ENCODE results near the gene FAM174C.

The FAM174C gene

GRCh38 chr19:1283207-1283916 is 8.0 kb downstream of the FAM174C start:
- DNase-seq (ENCODE audit: extremely low spot score, insufficient read length, low read depth) (no peak), FAIRE-seq (no peak)

DNA sequence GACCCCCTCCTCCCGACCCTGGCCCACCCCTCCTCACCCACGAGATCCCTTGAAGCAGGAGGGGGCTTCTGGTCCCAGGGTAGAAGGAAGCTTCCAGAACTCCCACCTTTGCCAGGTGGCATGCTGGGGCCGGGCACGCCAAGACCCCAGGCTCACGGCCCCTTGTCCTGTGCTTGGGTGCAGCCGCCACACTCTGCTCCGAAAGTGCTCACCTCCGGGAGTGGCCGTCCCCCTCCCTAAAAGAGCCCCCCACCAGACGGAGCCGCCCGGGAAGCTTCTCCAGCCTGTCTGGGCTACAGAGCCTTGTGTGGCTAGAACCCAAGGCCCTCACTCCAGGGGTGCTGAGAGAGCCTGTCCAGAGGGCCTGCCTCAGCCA is 8.6 kb downstream of the FAM174C start:
- no peak for FAIRE-seq

DNA sequence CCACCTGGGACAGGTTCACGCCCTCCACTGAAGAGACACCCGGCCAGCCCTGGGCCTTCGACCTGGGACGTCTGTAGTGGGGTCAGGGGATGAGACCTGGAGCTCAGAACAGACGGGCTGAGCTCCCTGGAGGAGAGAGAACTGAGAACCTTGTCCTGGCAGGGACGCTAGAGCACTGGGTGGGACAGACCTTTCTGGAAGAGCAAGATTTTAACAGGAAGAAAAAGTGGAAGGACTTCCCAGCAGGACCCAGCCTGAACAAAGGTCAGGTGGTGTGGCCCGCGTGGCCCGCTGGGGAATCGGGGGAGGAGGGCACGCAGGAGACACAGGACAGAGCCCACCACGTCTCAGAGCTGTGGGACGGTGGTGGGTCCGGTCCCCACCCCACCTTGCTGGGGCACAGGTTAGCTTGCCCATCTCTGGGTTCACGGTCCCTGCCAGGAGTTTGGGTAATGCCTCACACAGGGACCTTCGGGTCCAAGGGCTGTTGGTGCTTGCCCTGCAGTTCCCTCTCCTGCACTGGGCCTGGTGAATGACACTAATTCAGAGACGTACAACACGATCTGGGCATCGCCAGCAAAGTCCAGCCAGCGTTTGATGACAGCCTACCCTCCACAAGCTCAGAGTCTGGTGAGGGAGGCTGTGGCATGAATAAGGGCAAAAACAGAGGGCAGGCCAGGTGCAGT is 9.1 kb downstream of the FAM174C start:
- no peak for FAIRE-seq

More for the DNA sequence above, 8.6 kb downstream of the FAM174C start:
- no peak for DNase-seq (ENCODE audit: extremely low spot score, insufficient read length, low read depth)

DNA sequence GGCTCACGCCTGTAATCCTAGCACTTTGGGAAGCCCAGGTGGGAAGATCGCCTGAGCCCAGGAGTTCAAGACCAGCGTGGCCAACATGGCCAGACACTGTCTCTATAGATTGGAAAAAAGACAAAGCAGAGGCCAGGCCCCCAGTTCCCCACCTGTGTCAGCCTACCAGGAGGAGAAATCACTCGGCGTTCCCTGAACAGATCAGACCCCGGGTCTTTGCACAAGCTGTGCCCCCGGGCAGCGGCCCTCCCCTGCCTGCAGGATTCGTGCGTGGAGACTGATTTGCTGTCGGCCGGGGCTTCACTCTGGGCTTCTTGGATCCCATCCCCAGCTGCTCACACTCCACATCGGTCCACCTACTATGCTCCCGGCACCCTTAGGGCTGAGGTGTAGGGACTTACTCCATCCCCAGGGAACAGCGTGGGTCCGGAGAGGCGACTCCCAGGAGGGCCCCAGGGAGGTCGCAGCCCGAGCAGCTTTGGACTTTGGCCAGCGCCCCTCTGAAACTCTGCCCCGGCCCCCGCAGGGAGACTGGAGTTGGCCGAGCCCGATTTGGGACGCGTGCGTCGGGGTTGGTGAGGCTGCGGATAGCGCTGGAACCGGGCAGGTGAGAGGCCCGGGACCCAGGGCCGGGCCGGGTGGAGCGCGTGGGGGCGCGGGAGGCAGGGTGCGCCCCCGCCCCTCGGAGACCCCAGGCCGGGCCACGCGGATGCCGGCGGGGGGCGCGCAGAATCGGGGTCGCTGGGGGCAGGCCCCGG is 9.8 kb downstream of the FAM174C start:
- no peak for DNase-seq (ENCODE audit: extremely low spot score, insufficient read length, low read depth)
- FAIRE-seq = no peak

More for the DNA sequence above, 9.1 kb downstream of the FAM174C start:
- no peak for DNase-seq (ENCODE audit: extremely low spot score, insufficient read length, low read depth)

GRCh38 chr19:1285737-1286360 is 10.5 kb downstream of the FAM174C start, which contains the start of gene EFNA2:
Gene EFNA2 (plus strand): TSS chr19:1285873. CDS start chr19:1286169, 296 bp downstream.
- FAIRE-seq (no peak), DNase-seq (ENCODE audit: extremely low spot score, insufficient read length, low read depth) (no peak)

DNA sequence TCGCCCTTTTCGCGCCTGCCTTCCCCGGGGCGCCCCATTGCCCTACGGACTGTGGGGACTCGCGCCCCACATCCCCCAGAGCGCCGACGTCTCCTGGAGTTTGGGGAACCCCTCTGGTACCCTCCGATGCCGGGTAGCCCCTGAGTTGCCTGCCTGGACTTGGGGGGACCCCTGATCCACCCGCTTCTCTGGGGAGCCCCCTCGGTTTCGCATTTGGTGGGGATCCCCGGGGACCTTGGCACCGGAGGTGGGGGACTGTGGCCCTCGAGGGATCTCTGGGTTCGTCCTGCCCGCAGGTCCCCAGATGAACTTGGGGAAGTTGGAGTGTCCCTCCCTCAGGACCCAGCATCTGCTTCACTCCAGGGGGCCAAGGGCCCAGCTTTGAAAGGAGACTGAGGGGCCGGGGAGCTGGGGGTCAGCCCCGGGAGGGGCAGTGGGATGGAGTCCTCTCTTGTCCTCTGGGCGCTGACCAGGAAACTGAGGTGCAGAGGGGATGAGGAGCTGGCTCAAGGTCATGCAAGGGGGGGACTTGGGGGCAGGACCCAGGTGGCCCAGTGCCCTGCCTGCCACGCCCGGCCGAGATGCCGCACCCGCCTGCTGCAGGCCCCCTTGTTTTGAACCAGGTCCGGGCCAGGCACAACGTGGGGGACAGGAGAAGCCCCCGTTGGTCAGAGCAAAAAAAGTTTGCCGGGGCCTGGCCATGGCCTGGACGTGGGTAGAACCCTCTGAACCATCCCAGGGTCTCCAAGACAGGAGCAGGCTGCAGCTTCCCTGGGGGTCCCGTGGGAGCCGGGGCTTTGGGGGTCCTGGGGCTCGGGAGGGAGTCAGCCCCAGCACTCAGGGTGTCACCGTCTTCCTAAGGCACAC is 11.4 kb downstream of the FAM174C start:
- DNase-seq (ENCODE audit: extremely low spot score, insufficient read length, low read depth) = no peak
- FAIRE-seq = no peak

DNA sequence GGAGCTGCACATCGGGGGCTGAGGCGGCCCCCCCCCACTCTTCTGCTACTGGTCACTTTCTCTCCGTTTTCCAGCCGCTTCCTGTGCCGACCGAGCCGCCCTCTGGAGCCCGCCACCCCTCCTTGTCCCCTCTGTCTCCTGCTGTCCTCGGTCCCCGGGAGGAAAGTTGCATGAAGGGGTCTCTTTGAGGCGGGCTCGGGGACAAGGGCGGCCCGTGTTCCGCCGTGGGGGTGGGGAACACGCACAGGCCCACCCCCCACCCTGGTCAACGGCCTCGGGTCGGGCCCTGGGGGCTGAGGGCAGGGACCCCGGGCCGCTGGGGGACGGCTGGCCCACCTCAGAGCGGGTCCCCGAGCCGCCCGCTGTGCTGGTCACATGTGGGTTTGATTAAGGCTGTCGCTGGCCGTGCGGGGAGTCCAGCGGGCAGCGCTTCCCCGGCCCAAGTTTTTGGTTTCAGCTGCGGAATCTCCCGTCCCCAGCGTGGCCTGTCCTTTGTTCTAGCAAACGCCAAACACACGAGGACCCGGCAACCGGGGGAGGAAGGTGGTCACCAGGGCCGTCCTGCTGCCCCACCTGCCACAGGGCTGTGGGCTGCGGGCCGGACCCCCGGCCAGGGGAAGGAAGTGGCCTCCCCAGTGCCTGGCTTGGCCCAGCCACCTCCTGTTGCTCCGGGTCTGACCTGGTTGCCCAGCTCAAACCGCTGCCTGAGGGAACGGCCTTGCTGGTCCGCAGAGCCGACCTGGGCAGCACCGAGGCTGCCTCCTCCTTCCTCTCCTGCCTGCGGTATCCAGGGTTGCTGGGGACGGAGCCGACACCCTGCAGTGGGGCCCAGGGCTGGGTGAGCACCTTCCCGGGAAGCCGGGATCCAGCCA is 12.3 kb downstream of the FAM174C start:
- FAIRE-seq = no peak
- no peak for DNase-seq (ENCODE audit: extremely low spot score, insufficient read length, low read depth)

DNA sequence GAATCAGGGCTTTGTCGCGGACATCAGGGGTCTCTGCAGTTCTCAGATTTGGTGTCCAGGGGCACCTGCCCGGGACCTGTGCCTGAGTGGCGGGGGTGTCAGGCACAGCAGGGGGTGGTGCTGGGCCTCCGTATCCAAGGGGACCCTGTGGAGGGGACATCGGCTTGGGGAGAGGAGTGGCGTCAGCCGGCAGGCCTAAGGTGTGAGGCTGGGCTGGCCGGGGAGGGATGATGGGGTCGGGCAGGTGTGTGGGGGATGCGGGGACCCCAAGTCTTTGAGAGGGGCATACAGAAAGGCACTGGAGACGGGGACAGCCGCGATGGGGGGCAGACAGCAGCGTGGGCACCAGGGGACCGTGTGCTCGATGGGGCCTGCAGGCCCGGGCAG is 12.9 kb downstream of the FAM174C start:
- DNase-seq (ENCODE audit: extremely low spot score, insufficient read length, low read depth) (no peak), FAIRE-seq (no peak)

GRCh38 chr19:1288833-1289685 is 13.7 kb downstream of the FAM174C start:
- FAIRE-seq = no peak
- DNase-seq (ENCODE audit: extremely low spot score, insufficient read length, low read depth) = no peak

GRCh38 chr19:1289686-1290025 is 14.3 kb downstream of the FAM174C start:
- FAIRE-seq = no peak

GRCh38 chr19:1290196-1290702 is 14.9 kb downstream of the FAM174C start:
- DNase-seq (ENCODE audit: extremely low spot score, insufficient read length, low read depth) = no peak
- FAIRE-seq = no peak

More at GRCh38 chr19:1289686-1290025, 14.3 kb downstream of the FAM174C start:
- DNase-seq (ENCODE audit: extremely low spot score, insufficient read length, low read depth) = no peak

GRCh38 chr19:1290703-1291651 is 15.6 kb downstream of the FAM174C start:
- DNase-seq (ENCODE audit: extremely low spot score, insufficient read length, low read depth) = no peak

GRCh38 chr19:1291761-1292418 is 16.6 kb downstream of the FAM174C start:
- peak; percentile 29 for DNase-seq (ENCODE audit: extremely low spot score, insufficient read length, low read depth)
- peak; percentile 89 for FAIRE-seq

More at GRCh38 chr19:1290703-1291651, 15.6 kb downstream of the FAM174C start:
- no peak for FAIRE-seq

DNA sequence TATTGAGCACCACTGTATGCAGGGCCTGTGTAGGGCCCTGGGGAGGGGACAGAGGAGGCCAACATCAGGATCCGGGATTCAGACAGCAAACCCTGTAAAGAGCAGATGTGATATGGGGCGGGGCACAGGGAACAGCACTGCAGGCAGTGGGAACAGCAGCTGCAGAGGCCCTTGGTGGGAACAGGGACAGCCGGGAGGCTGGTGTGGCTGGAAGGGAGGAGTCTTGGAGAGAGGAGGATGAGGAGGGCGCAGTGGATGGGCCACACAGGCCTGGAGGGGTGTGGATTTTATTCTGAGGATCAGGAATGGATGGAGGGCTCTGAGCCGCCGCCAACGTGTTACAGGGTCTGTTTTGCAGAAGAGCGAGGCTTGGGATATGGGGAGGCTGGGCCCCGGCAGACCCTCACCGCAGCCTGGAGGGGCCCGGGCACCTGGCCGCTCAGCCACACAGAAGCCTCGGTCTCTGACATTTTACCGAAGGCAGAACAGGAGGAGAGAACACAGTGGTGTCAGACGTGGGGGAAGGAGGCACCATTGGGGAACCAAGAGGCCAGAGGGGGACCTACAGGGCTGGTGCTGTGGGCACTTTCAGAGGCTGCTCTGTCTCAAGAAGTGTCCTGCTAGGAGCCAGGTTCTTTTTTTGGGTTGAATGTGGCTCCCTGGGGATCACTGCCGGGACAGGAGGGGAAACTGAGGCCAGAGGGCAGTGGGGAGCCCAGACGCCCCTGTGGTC is 17.3 kb downstream of the FAM174C start:
- DNase-seq (ENCODE audit: extremely low spot score, insufficient read length, low read depth) (no peak), FAIRE-seq (no peak)

Data from GM18507 (cell line).